ENCODE measurements around the gene IRF9.

IRF9 gene

DNA sequence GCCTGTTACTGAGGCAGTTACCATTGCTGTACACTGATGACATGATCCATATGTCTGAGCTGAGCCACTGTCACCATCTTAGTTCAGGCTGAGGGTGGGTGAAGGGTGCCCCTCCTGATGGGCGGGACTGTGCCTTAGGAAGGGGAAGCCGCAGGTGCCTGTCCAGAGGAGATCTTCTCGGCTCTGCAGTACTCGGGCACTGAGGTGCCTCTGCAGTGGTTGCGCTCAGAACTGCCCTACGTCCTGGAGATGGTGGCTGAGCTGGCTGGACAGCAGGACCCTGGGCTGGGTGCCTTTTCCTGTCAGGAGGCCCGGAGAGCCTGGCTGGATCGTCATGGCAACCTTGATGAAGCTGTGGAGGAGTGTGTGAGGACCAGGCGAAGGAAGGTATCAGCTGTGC is 10.1 kb upstream of the IRF9 start:
- H3K27me3 ChIP-seq (ENCODE audit: insufficient read depth, poor library complexity, severe bottlenecking), result no peaks in the 10 kb centered on the region
- H3K27ac ChIP-seq (replicated peaks), result no peak overlapping the region
- TF ChIP-seq GABPA (IDR thresholded peaks at IDR 0.05; ENCODE audit: low read depth), result no peak
- TF ChIP-seq, protein P1, sequence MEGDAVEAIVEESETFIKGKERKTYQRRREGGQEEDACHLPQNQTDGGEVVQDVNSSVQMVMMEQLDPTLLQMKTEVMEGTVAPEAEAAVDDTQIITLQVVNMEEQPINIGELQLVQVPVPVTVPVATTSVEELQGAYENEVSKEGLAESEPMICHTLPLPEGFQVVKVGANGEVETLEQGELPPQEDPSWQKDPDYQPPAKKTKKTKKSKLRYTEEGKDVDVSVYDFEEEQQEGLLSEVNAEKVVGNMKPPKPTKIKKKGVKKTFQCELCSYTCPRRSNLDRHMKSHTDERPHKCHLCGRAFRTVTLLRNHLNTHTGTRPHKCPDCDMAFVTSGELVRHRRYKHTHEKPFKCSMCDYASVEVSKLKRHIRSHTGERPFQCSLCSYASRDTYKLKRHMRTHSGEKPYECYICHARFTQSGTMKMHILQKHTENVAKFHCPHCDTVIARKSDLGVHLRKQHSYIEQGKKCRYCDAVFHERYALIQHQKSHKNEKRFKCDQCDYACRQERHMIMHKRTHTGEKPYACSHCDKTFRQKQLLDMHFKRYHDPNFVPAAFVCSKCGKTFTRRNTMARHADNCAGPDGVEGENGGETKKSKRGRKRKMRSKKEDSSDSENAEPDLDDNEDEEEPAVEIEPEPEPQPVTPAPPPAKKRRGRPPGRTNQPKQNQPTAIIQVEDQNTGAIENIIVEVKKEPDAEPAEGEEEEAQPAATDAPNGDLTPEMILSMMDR (IDR thresholded peaks at IDR 0.05; ENCODE audit: insufficient read depth, low read length), result no peak
- TF ChIP-seq SPI1 (IDR thresholded peaks at IDR 0.05; ENCODE audit: borderline replicate concordance, low read depth), result no peak
- no peak for TF ChIP-seq POLR2AphosphoS5 (IDR thresholded peaks at IDR 0.05; ENCODE audit: low read depth)
- TF ChIP-seq, protein P2, sequence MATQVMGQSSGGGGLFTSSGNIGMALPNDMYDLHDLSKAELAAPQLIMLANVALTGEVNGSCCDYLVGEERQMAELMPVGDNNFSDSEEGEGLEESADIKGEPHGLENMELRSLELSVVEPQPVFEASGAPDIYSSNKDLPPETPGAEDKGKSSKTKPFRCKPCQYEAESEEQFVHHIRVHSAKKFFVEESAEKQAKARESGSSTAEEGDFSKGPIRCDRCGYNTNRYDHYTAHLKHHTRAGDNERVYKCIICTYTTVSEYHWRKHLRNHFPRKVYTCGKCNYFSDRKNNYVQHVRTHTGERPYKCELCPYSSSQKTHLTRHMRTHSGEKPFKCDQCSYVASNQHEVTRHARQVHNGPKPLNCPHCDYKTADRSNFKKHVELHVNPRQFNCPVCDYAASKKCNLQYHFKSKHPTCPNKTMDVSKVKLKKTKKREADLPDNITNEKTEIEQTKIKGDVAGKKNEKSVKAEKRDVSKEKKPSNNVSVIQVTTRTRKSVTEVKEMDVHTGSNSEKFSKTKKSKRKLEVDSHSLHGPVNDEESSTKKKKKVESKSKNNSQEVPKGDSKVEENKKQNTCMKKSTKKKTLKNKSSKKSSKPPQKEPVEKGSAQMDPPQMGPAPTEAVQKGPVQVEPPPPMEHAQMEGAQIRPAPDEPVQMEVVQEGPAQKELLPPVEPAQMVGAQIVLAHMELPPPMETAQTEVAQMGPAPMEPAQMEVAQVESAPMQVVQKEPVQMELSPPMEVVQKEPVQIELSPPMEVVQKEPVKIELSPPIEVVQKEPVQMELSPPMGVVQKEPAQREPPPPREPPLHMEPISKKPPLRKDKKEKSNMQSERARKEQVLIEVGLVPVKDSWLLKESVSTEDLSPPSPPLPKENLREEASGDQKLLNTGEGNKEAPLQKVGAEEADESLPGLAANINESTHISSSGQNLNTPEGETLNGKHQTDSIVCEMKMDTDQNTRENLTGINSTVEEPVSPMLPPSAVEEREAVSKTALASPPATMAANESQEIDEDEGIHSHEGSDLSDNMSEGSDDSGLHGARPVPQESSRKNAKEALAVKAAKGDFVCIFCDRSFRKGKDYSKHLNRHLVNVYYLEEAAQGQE (IDR thresholded peaks at IDR 0.05; ENCODE audit: insufficient replicate concordance, low read depth), result no peak

DNA sequence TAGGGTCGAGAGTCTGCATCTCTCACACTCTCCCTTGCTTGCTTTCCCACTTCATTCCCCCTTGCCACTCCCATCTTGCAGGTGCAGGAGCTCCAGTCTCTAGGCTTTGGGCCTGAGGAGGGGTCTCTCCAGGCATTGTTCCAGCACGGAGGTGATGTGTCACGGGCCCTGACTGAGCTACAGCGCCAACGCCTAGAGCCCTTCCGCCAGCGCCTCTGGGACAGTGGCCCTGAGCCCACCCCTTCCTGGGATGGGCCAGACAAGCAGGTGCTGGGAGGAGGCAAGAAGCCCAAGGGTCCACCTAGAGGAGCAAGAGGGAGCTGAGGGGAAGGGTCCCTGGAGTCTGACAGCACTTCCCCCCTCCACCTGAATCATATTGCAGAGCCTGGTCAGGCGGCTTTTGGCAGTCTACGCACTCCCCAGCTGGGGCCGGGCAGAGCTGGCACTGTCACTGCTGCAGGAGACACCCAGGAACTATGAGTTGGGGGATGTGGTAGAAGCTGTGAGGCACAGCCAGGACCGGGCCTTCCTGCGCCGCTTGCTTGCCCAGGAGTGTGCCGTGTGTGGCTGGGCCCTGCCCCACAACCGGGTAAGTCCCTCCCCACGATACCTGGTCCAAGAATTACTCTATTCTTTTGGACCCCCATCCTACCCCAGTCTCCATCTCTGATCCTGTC is 9.5 kb upstream of the IRF9 start:
- Histone ChIP-seq H3K27me3 (ENCODE audit: insufficient read depth, poor library complexity, severe bottlenecking) (no peaks in the 10 kb centered on the region), H3K4me3 (replicated peaks; ENCODE audit: insufficient read depth, low read length) (no peak overlapping the region), H3K27ac (replicated peaks) (no peak overlapping the region)
- DNase-seq (ENCODE audit: low read depth in 1 of 2, low spot score in 1 of 2), result no peak
- TF ChIP-seq GABPA (IDR thresholded peaks at IDR 0.05; ENCODE audit: low read depth) (no peak), POLR2AphosphoS5 (IDR thresholded peaks at IDR 0.05; ENCODE audit: low read depth) (no peak), SPI1 (IDR thresholded peaks at IDR 0.05; ENCODE audit: borderline replicate concordance, low read depth) (no peak)
- TF ChIP-seq, protein P2 (IDR thresholded peaks at IDR 0.05; ENCODE audit: insufficient replicate concordance, low read depth), result no peak
- TF ChIP-seq, protein P1 (IDR thresholded peaks at IDR 0.05; ENCODE audit: insufficient read depth, low read length), result no peak

More for the DNA sequence above, 10.1 kb upstream of the IRF9 start:
- H3K4me3 ChIP-seq (replicated peaks; ENCODE audit: insufficient read depth, low read length), result no peak overlapping the region
- DNase-seq (ENCODE audit: low read depth in 1 of 2, low spot score in 1 of 2), result no peak

DNA sequence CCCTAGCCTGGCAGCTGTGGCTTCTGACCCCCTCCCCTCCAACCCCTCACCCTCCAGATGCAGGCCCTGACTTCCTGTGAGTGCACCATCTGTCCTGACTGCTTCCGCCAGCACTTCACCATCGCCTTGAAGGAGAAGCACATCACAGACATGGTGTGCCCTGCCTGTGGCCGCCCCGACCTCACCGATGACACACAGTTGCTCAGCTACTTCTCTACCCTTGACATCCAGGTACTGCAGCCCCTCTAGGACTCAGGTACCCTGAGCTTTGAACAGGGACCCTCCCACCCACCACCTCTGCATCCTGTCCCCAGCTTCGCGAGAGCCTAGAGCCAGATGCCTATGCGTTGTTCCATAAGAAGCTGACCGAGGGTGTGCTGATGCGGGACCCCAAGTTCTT is 6.0 kb upstream of the IRF9 start:
- H3K27me3 ChIP-seq (ENCODE audit: insufficient read depth, poor library complexity, severe bottlenecking), result no peaks in the 10 kb centered on the region
- no peak for DNase-seq (ENCODE audit: low read depth in 1 of 2, low spot score in 1 of 2)
- TF ChIP-seq, protein P1 (IDR thresholded peaks at IDR 0.05; ENCODE audit: insufficient read depth, low read length), result no peak
- TF ChIP-seq GABPA (IDR thresholded peaks at IDR 0.05; ENCODE audit: low read depth) (no peak), POLR2AphosphoS5 (IDR thresholded peaks at IDR 0.05; ENCODE audit: low read depth) (no peak), SPI1 (IDR thresholded peaks at IDR 0.05; ENCODE audit: borderline replicate concordance, low read depth) (no peak)
- TF ChIP-seq, protein P2 (IDR thresholded peaks at IDR 0.05; ENCODE audit: insufficient replicate concordance, low read depth), result no peak
- no peak overlapping the region for H3K27ac ChIP-seq (replicated peaks)
- H3K4me3 ChIP-seq (replicated peaks; ENCODE audit: insufficient read depth, low read length), result no peak overlapping the region

Data from HL-60 (cell line).